HepG2 (cell line): Measurements from ENCODE around the gene ARHGEF6. TPM values are rescaled to one million over a fixed set of nuclear protein-coding genes. Genes with fewer than 3 reads are reported as not detected.

Experiments used
- ATAC-seq: fragments of 200-7000 bp; cut with Tn5 transposase; 3 replicates; pipeline ENCODE4 v1.9.1; 2020; ENCODE audit warnings: mild to moderate bottlenecking, moderate library complexity
- BruUV-seq: library from RNA; stranded (reverse); fragments of 400-500 nt; replicated peaks from 2 replicates; lab custom pipeline; 2021; lab: Mats Ljungman, UMichigan
- CTCF ChIA-PET: fragments of 300-600 bp; formaldehyde crosslinking; extraction: SDS; loops from one replicate; lab custom pipeline; 2021; ENCODE audit warnings: low total read pairs, inconsistent platforms, low intra/inter-chr PET ratio; lab: Yijun Ruan, JAX
- POLR2A ChIA-PET: fragments of 350-600 bp; sonication (Branson Sonifier 250); formaldehyde crosslinking; loops from one replicate; lab custom pipeline; 2020; ENCODE audit warnings: antibody characterized with exemption, inconsistent platforms; lab: Yijun Ruan, JAX
- DNase-seq: peaks from one replicate; pipeline ENCODE4 v3.0.0-alpha.2; 2015; ENCODE audit warnings: low spot score
- FAIRE-seq: peaks from 3 replicates; lab custom pipeline; 2011; peaks lifted over from hg19 to GRCh38; lab: Jason Lieb, UNC
- H2AFZ ChIP-seq: one replicate; pipeline ENCODE4 v1.6.1; 2011; ENCODE audit warnings: low read length, inconsistent platforms
- H3K27ac ChIP-seq: fragments of 300-600 bp; 3 replicates; pipeline ENCODE4 v1.8.0; 2011; ENCODE audit warnings: mixed run types, mild to moderate bottlenecking, mixed read lengths, low read length, inconsistent platforms; ENCODE audit not compliant: insufficient read depth; ENCODE audit errors: extremely low read length
- H3K27me3 ChIP-seq, 2 experiments: fragments of 200-600 bp in 1 of 2; 2 replicates in 1 of 2; 3 replicates in 1 of 2; pipeline versions ENCODE4 v1.6.0 to v1.8.0; 2011; ENCODE audit warnings: low read length in 2 of 2, mild to moderate bottlenecking in 2 of 2, moderate library complexity in 2 of 2, inconsistent platforms in 1 of 2; ENCODE audit not compliant: insufficient read depth in 2 of 2, control insufficient read depth in 1 of 2
- H3K36me3 ChIP-seq, 2 experiments: fragments of 200-600 bp in 1 of 2; replicated peaks in 1 of 2; 2 replicates in 1 of 2; 3 replicates in 1 of 2; pipeline versions ENCODE4 v1.5.1 to v1.8.0; 2011; ENCODE audit warnings: low read length in 2 of 2, inconsistent platforms in 1 of 2; ENCODE audit not compliant: insufficient read depth in 2 of 2, control insufficient read depth in 1 of 2
- H3K4me1 ChIP-seq: 2 replicates; pipeline ENCODE4 v1.5.1; 2012; ENCODE audit warnings: low read length, inconsistent platforms; ENCODE audit not compliant: insufficient read depth
- H3K4me2 ChIP-seq: 2 replicates; pipeline ENCODE4 v1.6.0; 2011; ENCODE audit warnings: low read depth, low read length, inconsistent platforms
- H3K4me3 ChIP-seq, 3 experiments: fragments of 200-600 bp in 1 of 3; sonication (generic), shearing (Covaris generic) in 1 of 3; replicated peaks in 1 of 3; 2 replicates each; pipeline ENCODE4 v1.5.1; 2011 to 2016; ENCODE audit warnings: low read length in 3 of 3, inconsistent platforms in 2 of 3, low read depth in 2 of 3, mild to moderate bottlenecking in 2 of 3, control low read depth in 1 of 3, mixed read lengths in 1 of 3; ENCODE audit not compliant: insufficient read depth in 1 of 3
- H3K79me2 ChIP-seq: one replicate; pipeline ENCODE4 v1.6.1; 2011; ENCODE audit warnings: low read length, inconsistent platforms; ENCODE audit not compliant: insufficient read depth
- H3K9ac ChIP-seq: 2 replicates; pipeline ENCODE4 v1.6.0; 2011; ENCODE audit warnings: mild to moderate bottlenecking, low read depth, low read length, inconsistent platforms; ENCODE audit not compliant: insufficient read depth
- H3K9me3 ChIP-seq: 2 replicates; pipeline ENCODE4 v1.5.1; 2012; ENCODE audit warnings: mild to moderate bottlenecking, low read length
- H4K20me1 ChIP-seq: 2 replicates; pipeline ENCODE4 v1.6.0; 2011; ENCODE audit warnings: inconsistent platforms, mild to moderate bottlenecking, low read length, moderate library complexity; ENCODE audit not compliant: insufficient read depth
- AGO2 ChIP-seq: fragments of 200-400 bp; formaldehyde crosslinking; optimal IDR thresholded peaks from 2 replicates; pipeline ENCODE3; 2017; ENCODE audit warnings: mild to moderate bottlenecking, low read depth, low read length, moderate library complexity
- DR1 ChIP-seq: sonication (generic); formaldehyde crosslinking; IDR thresholded peaks from 2 replicates; pipeline ENCODE4 v1.8.0; 2021; ENCODE audit warnings: mild to moderate bottlenecking, missing genetic modification reagents, inconsistent platforms
- KLF13 ChIP-seq: sonication (generic); formaldehyde crosslinking; IDR thresholded peaks from 2 replicates; pipeline ENCODE4 v1.4.0; 2020; ENCODE audit warnings: mild to moderate bottlenecking, missing genetic modification reagents
- NFAT5 ChIP-seq: sonication (generic); formaldehyde crosslinking; IDR thresholded peaks from 2 replicates; pipeline ENCODE4 v1.4.0; 2020; ENCODE audit warnings: missing genetic modification reagents
- PRDM4 ChIP-seq: sonication (generic); formaldehyde crosslinking; IDR thresholded peaks from 2 replicates; pipeline ENCODE4 v1.9.0; 2021; ENCODE audit warnings: missing genetic modification reagents, borderline replicate concordance
- TCF7 ChIP-seq: sonication (generic); IDR thresholded peaks from 2 replicates; pipeline ENCODE4 v1.6.1; 2016; ENCODE audit warnings: antibody characterized with exemption, low read depth
- YEATS2 ChIP-seq: sonication (generic); formaldehyde crosslinking; IDR thresholded peaks from 2 replicates; pipeline ENCODE4 v1.4.0; 2020; ENCODE audit warnings: missing genetic modification reagents, borderline replicate concordance
- ZBTB3 ChIP-seq: sonication (generic); formaldehyde crosslinking; IDR thresholded peaks from 2 replicates; pipeline ENCODE4 v1.4.0; 2020; ENCODE audit warnings: low read depth, mild to moderate bottlenecking, moderate library complexity, missing genetic modification reagents, borderline replicate concordance
- ZFP82 ChIP-seq: sonication (generic); formaldehyde crosslinking; IDR thresholded peaks from 2 replicates; pipeline ENCODE4 v1.5.1; 2020; ENCODE audit warnings: mild to moderate bottlenecking, missing genetic modification reagents, borderline replicate concordance
- WGBS: methylation state at CpG from one replicate; pipeline ENCODE4 v1.1.6; 2017; ENCODE audit warnings: low lambda C conversion rate; 5-methylcytosine and 5-hydroxymethylcytosine counted together
- in situ Hi-C: cut with HindIII; loops from 2 replicates; pipeline ENCODE4 v1.10.0; 2017; ENCODE audit warnings: low pct_unique_long_range_greater_than_20kb; ENCODE audit not compliant: extremely low pct_ligation_motif_present
- intact Hi-C: fragments of 100-400 bp; cut with micrococcal nuclease; formaldehyde crosslinking; loops from one replicate; pipeline ENCODE4 v1.10.0; 2022; ENCODE audit not compliant: unreplicated experiment
- polyA plus RNA-seq, 8 experiments: library from polyadenylated mRNA; depleted of rRNA in 3 of 8; stranded (reverse) in 7 of 8; unstranded in 1 of 8; fragments of >200 nt; fragmentation: Illumina TruSeq in 4 of 8; extraction: Trizol in 4 of 8; gene quantifications; 2 replicates each; pipeline versions ENCODE4 v1.2.1 to v1.2.3, GENCODE V29; 2011 to 2016; ENCODE audit warnings: low read depth in 4 of 8, missing spikeins in 1 of 8, mixed read lengths in 1 of 8; ENCODE audit not compliant: insufficient read depth in 1 of 8
- total RNA-seq, 5 experiments: library from RNA; depleted of rRNA; stranded (reverse); fragments of >200 nt; fragmentation: Illumina TruSeq; extraction: Trizol; gene quantifications; 2 replicates each; pipeline ENCODE4 v1.2.3, GENCODE V29; 2016; ENCODE audit warnings: low read depth in 1 of 5

The ARHGEF6 gene
- total and polyA plus RNA-seq, 2 of the 13 experiments (the other 11 are each of a cell fraction or from before 2014, with no cell fraction given), result 0.03 TPM; not detected in 1

GRCh38 chrX:136662976-136663375 is 117.8 kb downstream of the ARHGEF6 start:
- POLR2A ChIA-PET, result no interaction called here
- Histone ChIP-seq H3K27me3 (no peaks in the 10 kb centered on the region; a peak in 1 of 5 replicates), H3K4me3 (no peak overlapping the region), H3K79me2 (no peaks in the 10 kb centered on the region), H3K4me2 (no peak overlapping the region), H2AFZ (no peak overlapping the region), H3K9ac (no peak overlapping the region), H3K9me3 (no peaks in the 10 kb centered on the region), H4K20me1 (no peaks in the 10 kb centered on the region), H3K27ac (no peak overlapping the region), H3K36me3 (no peaks in the 10 kb centered on the region), H3K4me1 (no peaks in the 10 kb centered on the region)
- in situ Hi-C loops, result no loop called here
- FAIRE-seq (no peak), DNase-seq (no peak), ATAC-seq (no peak)
- CTCF ChIA-PET, result no interaction called here
- WGBS, result 92% methylated on average over 1 of the region's 1 CpG
- BruUV-seq, result no TSS peak
- intact Hi-C loops, result no loop called here
- TF ChIP-seq TCF7 (no peak), DR1 (CRISPR knock-in tag) (no peak), AGO2 (no peak), ZFP82 (no peak), KLF13 (CRISPR knock-in tag) (no peak)

GRCh38 chrX:136662104-136662503 is 118.6 kb downstream of the ARHGEF6 start:
- FAIRE-seq, result no peak
- Histone ChIP-seq H3K4me3 (no peak overlapping the region), H3K4me2 (no peak overlapping the region), H3K27me3 (no peaks in the 10 kb centered on the region; a peak in 1 of 5 replicates), H3K4me1 (no peaks in the 10 kb centered on the region), H3K9ac (no peak overlapping the region), H3K36me3 (no peaks in the 10 kb centered on the region), H3K79me2 (no peaks in the 10 kb centered on the region), H3K27ac (no peak overlapping the region), H3K9me3 (no peaks in the 10 kb centered on the region), H2AFZ (no peak overlapping the region), H4K20me1 (no peaks in the 10 kb centered on the region)
- no peak for ATAC-seq
- CTCF ChIA-PET, result no interaction called here
- DNase-seq, result no peak
- intact Hi-C loops, result no loop called here
- 0% methylated on average over 2 of the region's 2 CpGs for WGBS
- BruUV-seq, result no TSS peak
- POLR2A ChIA-PET, result no interaction called here
- TF ChIP-seq ZBTB3 (CRISPR knock-in tag) (no peak), PRDM4 (no peak), NFAT5 (CRISPR knock-in tag) (no peak), YEATS2 (CRISPR knock-in tag) (no peak)
- in situ Hi-C loops, result no loop called here
